HepG2 (cell line): Measurements from ENCODE around the gene COA5. TPM values are rescaled to one million over a fixed set of nuclear protein-coding genes. Genes with fewer than 3 reads are reported as not detected.

Experiments
- CEBPG ChIP-seq: IDR thresholded peaks from 2 replicates; pipeline ENCODE4 v1.6.1; 2016
- IRF2 ChIP-seq: IDR thresholded peaks from 2 replicates; pipeline ENCODE4 v1.6.1; 2018; ENCODE audit warnings: missing genetic modification reagents, missing compliant biosample characterization
- KLF9 ChIP-seq: IDR thresholded peaks from 2 replicates; pipeline ENCODE4 v1.6.1; 2016; ENCODE audit warnings: low read depth
- KMT2A ChIP-seq: sonication (generic); formaldehyde crosslinking; IDR thresholded peaks from 2 replicates; pipeline ENCODE4 v1.4.0; 2020; ENCODE audit warnings: missing genetic modification reagents
- KMT2B ChIP-seq: IDR thresholded peaks from 2 replicates; pipeline ENCODE4 v1.6.1; 2016; ENCODE audit warnings: missing genetic modification reagents, missing compliant biosample characterization
- MAZ ChIP-seq, 2 experiments: sonication (generic) in 1 of 2; formaldehyde crosslinking in 1 of 2; IDR thresholded peaks; 2 replicates each; pipeline versions ENCODE4 v1.5.0 to v1.6.1; 2012 to 2020; ENCODE audit warnings: low read depth in 2 of 2, mild to moderate bottlenecking in 2 of 2, borderline replicate concordance in 1 of 2, improper control_type of control experiment in 1 of 2, low read length in 1 of 2, missing genetic modification reagents in 1 of 2, moderate library complexity in 1 of 2
- RBM22 ChIP-seq: fragments of 200-400 bp; formaldehyde crosslinking; optimal IDR thresholded peaks from 2 replicates; pipeline ENCODE3; 2017; ENCODE audit warnings: mild to moderate bottlenecking, low read length, moderate library complexity
- SAP130 ChIP-seq: IDR thresholded peaks from 2 replicates; pipeline ENCODE4 v1.6.1; 2016; ENCODE audit warnings: low read depth
- SP140L ChIP-seq: sonication (generic); formaldehyde crosslinking; IDR thresholded peaks from 2 replicates; pipeline ENCODE4 v1.4.0; 2020; ENCODE audit warnings: missing genetic modification reagents, borderline replicate concordance
- STAG1 ChIP-seq: sonication (generic); formaldehyde crosslinking; IDR thresholded peaks from 2 replicates; pipeline ENCODE4 v1.4.0; 2020; ENCODE audit warnings: missing genetic modification reagents
- TBX2 ChIP-seq: sonication (generic); formaldehyde crosslinking; IDR thresholded peaks from 2 replicates; pipeline ENCODE4 v1.5.0; 2020; ENCODE audit warnings: missing genetic modification reagents, mild to moderate bottlenecking, borderline replicate concordance
- THAP11 ChIP-seq: IDR thresholded peaks from 2 replicates; pipeline ENCODE4 v1.6.1; 2016; ENCODE audit warnings: missing biosample characterization, missing genetic modification reagents
- ZBTB42 ChIP-seq: sonication (generic); formaldehyde crosslinking; IDR thresholded peaks from 2 replicates; pipeline ENCODE4 v1.5.0; 2020; ENCODE audit warnings: mild to moderate bottlenecking, missing genetic modification reagents
- ZNF10 ChIP-seq: sonication (generic); formaldehyde crosslinking; IDR thresholded peaks from 2 replicates; pipeline ENCODE4 v1.4.0; 2020; ENCODE audit warnings: mild to moderate bottlenecking, low read depth, missing genetic modification reagents, borderline replicate concordance
- ZNF572 ChIP-seq: sonication (generic); formaldehyde crosslinking; IDR thresholded peaks from 2 replicates; pipeline ENCODE4 v1.5.1; 2020; ENCODE audit warnings: mild to moderate bottlenecking, missing genetic modification reagents
- polyA plus RNA-seq, 8 experiments: library from polyadenylated mRNA; depleted of rRNA in 3 of 8; stranded (reverse) in 7 of 8; unstranded in 1 of 8; fragments of >200 nt; fragmentation: Illumina TruSeq in 4 of 8; extraction: Trizol in 4 of 8; gene quantifications; 2 replicates each; pipeline versions ENCODE4 v1.2.1 to v1.2.3, GENCODE V29; 2011 to 2016; ENCODE audit warnings: low read depth in 4 of 8, missing spikeins in 1 of 8, mixed read lengths in 1 of 8; ENCODE audit not compliant: insufficient read depth in 1 of 8
- total RNA-seq, 5 experiments: library from RNA; depleted of rRNA; stranded (reverse); fragments of >200 nt; fragmentation: Illumina TruSeq; extraction: Trizol; gene quantifications; 2 replicates each; pipeline ENCODE4 v1.2.3, GENCODE V29; 2016; ENCODE audit warnings: low read depth in 1 of 5
- TF ChIP-seq, protein P1 (sequence below), 2 experiments: fragments of 450-650 bp in 1 of 2; sonication (generic) in 1 of 2; formaldehyde crosslinking; IDR thresholded peaks; 2 replicates each; pipeline versions ENCODE4 v1.5.0 to v1.8.0; 2020 to 2022; ENCODE audit warnings: mild to moderate bottlenecking in 1 of 2, missing genetic modification reagents in 1 of 2
- TF ChIP-seq, protein P2 (sequence below): sonication (generic); formaldehyde crosslinking; conservative IDR thresholded peaks from 2 replicates; pipeline ENCODE4 v1.4.0; 2020; ENCODE audit warnings: missing genetic modification reagents
- TF ChIP-seq, protein P3 (sequence below): sonication (generic); formaldehyde crosslinking; IDR thresholded peaks from 2 replicates; pipeline ENCODE4 v1.4.0; 2020; ENCODE audit warnings: low read depth, mild to moderate bottlenecking, missing genetic modification reagents
- TF ChIP-seq, protein P4 (sequence below): conservative IDR thresholded peaks from 2 replicates; pipeline ENCODE4 v1.6.1; 2018; ENCODE audit warnings: missing genetic modification reagents
- TF ChIP-seq, protein P5 (sequence below): sonication (generic); formaldehyde crosslinking; IDR thresholded peaks from 2 replicates; pipeline ENCODE4 v1.4.0; 2020; ENCODE audit warnings: missing genetic modification reagents, borderline replicate concordance

Gene COA5
- total and polyA plus RNA-seq, 2 of the 13 experiments (the other 11 are each of a cell fraction or from before 2014, with no cell fraction given): 43.6 to 64.5 TPM

DNA sequence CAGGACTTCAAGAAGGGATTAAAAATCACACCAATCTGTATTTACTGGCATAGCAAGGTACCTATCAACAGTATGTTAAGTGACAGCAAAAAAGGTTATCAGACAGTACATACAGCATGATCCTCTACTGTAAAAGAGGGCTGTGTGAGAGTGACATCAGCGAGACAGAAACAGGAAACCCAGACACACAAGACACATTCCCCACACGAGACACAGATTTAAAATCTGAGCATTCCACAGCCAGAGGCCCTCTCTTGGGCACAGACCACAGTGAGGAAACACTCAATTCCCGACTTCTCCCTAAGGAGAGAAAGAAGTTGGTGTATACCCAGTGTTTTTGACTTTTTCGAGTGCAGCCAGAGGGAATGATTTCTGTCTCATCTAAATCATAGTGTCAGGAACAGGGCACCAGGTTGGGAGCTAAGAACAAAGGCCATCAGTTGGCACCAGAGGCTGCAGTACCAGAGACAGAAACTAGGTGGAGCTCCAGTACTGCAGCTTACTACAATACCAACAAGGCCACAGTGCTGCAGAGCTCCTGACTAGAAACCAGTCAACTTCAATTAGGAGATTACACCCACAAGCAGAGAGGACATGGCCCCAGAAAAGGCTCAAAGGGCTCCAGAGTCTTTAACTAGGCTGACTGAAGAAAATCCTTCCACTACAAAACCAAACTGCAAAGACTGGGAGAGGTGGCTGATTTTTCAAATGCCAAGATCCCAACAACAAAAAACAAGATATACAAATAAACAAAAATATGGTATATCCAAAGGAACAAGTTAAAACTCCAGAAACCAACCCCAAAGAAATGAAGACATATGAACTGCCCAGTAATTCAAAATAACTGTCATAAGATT, 41.1 kb upstream of the COA5 start (continued):
- TF ChIP-seq KMT2B (CRISPR knock-in tag): 0 out of 2 replicates have a peak, but pooled peaks have one; percentile 21
- TF ChIP-seq ZNF10: no peak
- TF ChIP-seq CEBPG: 0 out of 2 replicates have a peak, but pooled peaks have one; percentile 15
- TF ChIP-seq, protein P1, sequence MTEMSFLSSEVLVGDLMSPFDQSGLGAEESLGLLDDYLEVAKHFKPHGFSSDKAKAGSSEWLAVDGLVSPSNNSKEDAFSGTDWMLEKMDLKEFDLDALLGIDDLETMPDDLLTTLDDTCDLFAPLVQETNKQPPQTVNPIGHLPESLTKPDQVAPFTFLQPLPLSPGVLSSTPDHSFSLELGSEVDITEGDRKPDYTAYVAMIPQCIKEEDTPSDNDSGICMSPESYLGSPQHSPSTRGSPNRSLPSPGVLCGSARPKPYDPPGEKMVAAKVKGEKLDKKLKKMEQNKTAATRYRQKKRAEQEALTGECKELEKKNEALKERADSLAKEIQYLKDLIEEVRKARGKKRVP (CRISPR knock-in tag; IDR thresholded peaks at IDR 0.05): 0 out of 4 replicates have a peak, but pooled peaks of 1 of the 2 experiments have one; percentile 26
- TF ChIP-seq, protein P2, sequence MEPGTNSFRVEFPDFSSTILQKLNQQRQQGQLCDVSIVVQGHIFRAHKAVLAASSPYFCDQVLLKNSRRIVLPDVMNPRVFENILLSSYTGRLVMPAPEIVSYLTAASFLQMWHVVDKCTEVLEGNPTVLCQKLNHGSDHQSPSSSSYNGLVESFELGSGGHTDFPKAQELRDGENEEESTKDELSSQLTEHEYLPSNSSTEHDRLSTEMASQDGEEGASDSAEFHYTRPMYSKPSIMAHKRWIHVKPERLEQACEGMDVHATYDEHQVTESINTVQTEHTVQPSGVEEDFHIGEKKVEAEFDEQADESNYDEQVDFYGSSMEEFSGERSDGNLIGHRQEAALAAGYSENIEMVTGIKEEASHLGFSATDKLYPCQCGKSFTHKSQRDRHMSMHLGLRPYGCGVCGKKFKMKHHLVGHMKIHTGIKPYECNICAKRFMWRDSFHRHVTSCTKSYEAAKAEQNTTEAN (CRISPR knock-in tag): no peak
- TF ChIP-seq IRF2 (CRISPR knock-in tag): peak; percentile 77
- TF ChIP-seq, protein P3, sequence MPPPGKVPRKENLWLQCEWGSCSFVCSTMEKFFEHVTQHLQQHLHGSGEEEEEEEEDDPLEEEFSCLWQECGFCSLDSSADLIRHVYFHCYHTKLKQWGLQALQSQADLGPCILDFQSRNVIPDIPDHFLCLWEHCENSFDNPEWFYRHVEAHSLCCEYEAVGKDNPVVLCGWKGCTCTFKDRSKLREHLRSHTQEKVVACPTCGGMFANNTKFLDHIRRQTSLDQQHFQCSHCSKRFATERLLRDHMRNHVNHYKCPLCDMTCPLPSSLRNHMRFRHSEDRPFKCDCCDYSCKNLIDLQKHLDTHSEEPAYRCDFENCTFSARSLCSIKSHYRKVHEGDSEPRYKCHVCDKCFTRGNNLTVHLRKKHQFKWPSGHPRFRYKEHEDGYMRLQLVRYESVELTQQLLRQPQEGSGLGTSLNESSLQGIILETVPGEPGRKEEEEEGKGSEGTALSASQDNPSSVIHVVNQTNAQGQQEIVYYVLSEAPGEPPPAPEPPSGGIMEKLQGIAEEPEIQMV (CRISPR knock-in tag): 0 out of 2 replicates have a peak, but pooled peaks have one; percentile 53
- TF ChIP-seq ZBTB42 (CRISPR knock-in tag): no peak
- TF ChIP-seq MAZ (IDR thresholded peaks at IDR 0.05; ENCODE audit: borderline replicate concordance, low read depth, low read length): no peak
- no peak for TF ChIP-seq MAZ (CRISPR knock-in tag; IDR thresholded peaks at IDR 0.05; ENCODE audit: low read depth)
- peak; percentile 100 for TF ChIP-seq STAG1 (CRISPR knock-in tag)
- TF ChIP-seq ZNF572 (CRISPR knock-in tag): 0 out of 2 replicates have a peak, but pooled peaks have one; percentile 43
- TF ChIP-seq THAP11 (CRISPR knock-in tag): peak; percentile 31; the same call in 1 of the 2 replicates
- 0 out of 2 replicates have a peak, but pooled peaks have one; percentile 65 for TF ChIP-seq KLF9 (CRISPR knock-in tag)
- TF ChIP-seq, protein P4, sequence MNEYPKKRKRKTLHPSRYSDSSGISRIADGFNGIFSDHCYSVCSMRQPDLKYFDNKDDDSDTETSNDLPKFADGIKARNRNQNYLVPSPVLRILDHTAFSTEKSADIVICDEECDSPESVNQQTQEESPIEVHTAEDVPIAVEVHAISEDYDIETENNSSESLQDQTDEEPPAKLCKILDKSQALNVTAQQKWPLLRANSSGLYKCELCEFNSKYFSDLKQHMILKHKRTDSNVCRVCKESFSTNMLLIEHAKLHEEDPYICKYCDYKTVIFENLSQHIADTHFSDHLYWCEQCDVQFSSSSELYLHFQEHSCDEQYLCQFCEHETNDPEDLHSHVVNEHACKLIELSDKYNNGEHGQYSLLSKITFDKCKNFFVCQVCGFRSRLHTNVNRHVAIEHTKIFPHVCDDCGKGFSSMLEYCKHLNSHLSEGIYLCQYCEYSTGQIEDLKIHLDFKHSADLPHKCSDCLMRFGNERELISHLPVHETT (CRISPR knock-in tag): 0 out of 2 replicates have a peak, but pooled peaks have one; percentile 27
- TF ChIP-seq KMT2A: peak; percentile 49; the same call in 1 of the 2 replicates
- peak; percentile 17; the same call in 1 of the 2 replicates for TF ChIP-seq SAP130
- TF ChIP-seq TBX2: 0 out of 2 replicates have a peak, but pooled peaks have one; percentile 17
- peak; percentile 81 for TF ChIP-seq RBM22
- TF ChIP-seq, protein P5, sequence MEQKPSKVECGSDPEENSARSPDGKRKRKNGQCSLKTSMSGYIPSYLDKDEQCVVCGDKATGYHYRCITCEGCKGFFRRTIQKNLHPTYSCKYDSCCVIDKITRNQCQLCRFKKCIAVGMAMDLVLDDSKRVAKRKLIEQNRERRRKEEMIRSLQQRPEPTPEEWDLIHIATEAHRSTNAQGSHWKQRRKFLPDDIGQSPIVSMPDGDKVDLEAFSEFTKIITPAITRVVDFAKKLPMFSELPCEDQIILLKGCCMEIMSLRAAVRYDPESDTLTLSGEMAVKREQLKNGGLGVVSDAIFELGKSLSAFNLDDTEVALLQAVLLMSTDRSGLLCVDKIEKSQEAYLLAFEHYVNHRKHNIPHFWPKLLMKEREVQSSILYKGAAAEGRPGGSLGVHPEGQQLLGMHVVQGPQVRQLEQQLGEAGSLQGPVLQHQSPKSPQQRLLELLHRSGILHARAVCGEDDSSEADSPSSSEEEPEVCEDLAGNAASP (CRISPR knock-in tag): peak; percentile 42; the same call in 1 of the 2 replicates
- TF ChIP-seq SP140L (CRISPR knock-in tag): 0 out of 2 replicates have a peak, but pooled peaks have one; percentile 39
